GM12878 (cell line): ENCODE measurements around the gene KDM4F. TPM values are rescaled to one million over a fixed set of nuclear protein-coding genes. Genes with fewer than 3 reads are reported as not detected.

Source experiments
- ATAC-seq: fragments of 200-7000 bp; cut with Tn5 transposase; 3 replicates; pipeline ENCODE4 v1.9.1; 2020; ENCODE audit warnings: mild to moderate bottlenecking, moderate library complexity
- BruUV-seq: library from RNA; stranded (reverse); fragments of 400-500 nt; replicated peaks from 2 replicates; lab custom pipeline; 2021; lab: Mats Ljungman, UMichigan
- CTCF ChIA-PET: fragments of 300-600 bp; sonication (Branson Sonifier 250); formaldehyde crosslinking; extraction: SDS; loops from one replicate; lab custom pipeline; 2021; ENCODE audit warnings: inconsistent platforms; lab: Yijun Ruan, JAX
- POLR2A ChIA-PET: fragments of 350-600 bp; formaldehyde crosslinking; extraction: SDS; loops from one replicate; lab custom pipeline; 2021; ENCODE audit warnings: inconsistent platforms; lab: Charles Lee
- RAD21 ChIA-PET: fragments of 300-600 bp; sonication (Branson Sonifier 250); formaldehyde crosslinking; loops from one replicate; lab custom pipeline; 2023; ENCODE audit warnings: antibody characterized with exemption; ENCODE audit not compliant: unreplicated experiment; lab: Charles Lee
- SMC1A ChIA-PET: fragments of 300-600 bp; sonication (Branson Sonifier 250); formaldehyde crosslinking; loops from one replicate; lab custom pipeline; 2023; ENCODE audit not compliant: unreplicated experiment, uncharacterized antibody; lab: Charles Lee
- DNase-seq: peaks from one replicate; pipeline ENCODE4 v3.0.0-alpha.2; 2011; ENCODE audit warnings: low read depth, low spot score
- FAIRE-seq: peaks from 3 replicates; lab custom pipeline; 2011; peaks lifted over from hg19 to GRCh38; lab: Jason Lieb, UNC
- H2AFZ ChIP-seq: 2 replicates; pipeline ENCODE4 v1.6.0; 2011; ENCODE audit warnings: low read depth, low read length, control low read depth; ENCODE audit not compliant: control insufficient read depth
- H3K27ac ChIP-seq: 2 replicates; pipeline ENCODE4 v1.5.1; 2011; ENCODE audit warnings: control low read depth; ENCODE audit not compliant: control insufficient read depth, insufficient read depth
- H3K27me3 ChIP-seq, 2 experiments: replicated peaks in 1 of 2; 2 replicates each; pipeline versions ENCODE4 v1.6.0 to v1.6.1; 2011; ENCODE audit warnings: low read length in 1 of 2; ENCODE audit not compliant: control insufficient read depth in 2 of 2, insufficient read depth in 2 of 2
- H3K36me3 ChIP-seq, 2 experiments: 2 replicates each; pipeline ENCODE4 v1.5.1; 2011; ENCODE audit warnings: low read length in 1 of 2; ENCODE audit not compliant: control insufficient read depth in 2 of 2, insufficient read depth in 2 of 2
- H3K4me1 ChIP-seq: 2 replicates; pipeline ENCODE4 v1.6.1; 2011; ENCODE audit warnings: mild to moderate bottlenecking, low read length, moderate library complexity, mixed read lengths; ENCODE audit not compliant: control insufficient read depth, insufficient read depth
- H3K4me2 ChIP-seq: 2 replicates; pipeline ENCODE4 v1.6.0; 2011; ENCODE audit warnings: control low read depth; ENCODE audit not compliant: control insufficient read depth, insufficient read depth
- H3K4me3 ChIP-seq: fragments of 200-600 bp; sonication (generic); 2 replicates; pipeline ENCODE4 v1.5.1; 2016
- H3K79me2 ChIP-seq: 2 replicates; pipeline ENCODE4 v1.6.0; 2011; ENCODE audit warnings: low read length; ENCODE audit not compliant: control insufficient read depth, insufficient read depth
- H3K9ac ChIP-seq: 2 replicates; pipeline ENCODE4 v1.8.0; 2011; ENCODE audit warnings: low read length, control low read depth, mixed read lengths; ENCODE audit not compliant: control insufficient read depth, insufficient read depth
- H3K9me3 ChIP-seq: replicated peaks from 3 replicates; pipeline ENCODE4 v1.5.1; 2011; ENCODE audit warnings: mild to moderate bottlenecking, low read length; ENCODE audit not compliant: control insufficient read depth, insufficient read depth
- H4K20me1 ChIP-seq: 2 replicates; pipeline ENCODE4 v1.6.0; 2011; ENCODE audit not compliant: control insufficient read depth, insufficient read depth
- BHLHE40 ChIP-seq, 2 experiments: fragments of 450-650 bp in 1 of 2; IDR thresholded peaks; 2 replicates each; pipeline ENCODE4 v1.6.1; 2011 to 2017; ENCODE audit warnings: low read depth in 2 of 2, borderline replicate concordance in 1 of 2, improper control_type of control experiment in 1 of 2, low read length in 1 of 2, mild to moderate bottlenecking in 1 of 2
- DPF2 ChIP-seq: fragments of 450-650 bp; IDR thresholded peaks from 2 replicates; pipeline ENCODE4 v1.6.1; 2017; ENCODE audit warnings: mild to moderate bottlenecking
- EGR1 ChIP-seq, 2 experiments: IDR thresholded peaks; 1 replicate in 1 of 2; 2 replicates in 1 of 2; pipeline ENCODE4 v1.6.1; 2011 to 2012; ENCODE audit warnings: low read depth in 2 of 2, low read length in 2 of 2, borderline replicate concordance in 1 of 2, mild to moderate bottlenecking in 1 of 2, moderate library complexity in 1 of 2
- FOXK2 ChIP-seq: fragments of 450-650 bp; IDR thresholded peaks from 2 replicates; pipeline ENCODE4 v1.6.1; 2017; ENCODE audit warnings: mild to moderate bottlenecking, moderate library complexity
- IKZF2 ChIP-seq, 2 experiments: fragments of 450-650 bp; IDR thresholded peaks; 2 replicates each; pipeline ENCODE4 v1.6.1; 2017; ENCODE audit warnings: mild to moderate bottlenecking in 2 of 2, moderate library complexity in 2 of 2
- NFIC ChIP-seq: IDR thresholded peaks from 2 replicates; pipeline ENCODE4 v1.6.1; 2012; ENCODE audit warnings: low read depth, mild to moderate bottlenecking, inconsistent platforms, low read length, moderate library complexity
- SIX5 ChIP-seq: IDR thresholded peaks from 2 replicates; pipeline ENCODE4 v1.6.1; 2011; ENCODE audit warnings: mild to moderate bottlenecking, low read depth, low read length, moderate library complexity; ENCODE audit not compliant: severe bottlenecking
- SPI1 ChIP-seq: IDR thresholded peaks from 2 replicates; pipeline ENCODE4 v1.6.1; 2011; ENCODE audit warnings: low read depth, mild to moderate bottlenecking, low read length, moderate library complexity, borderline replicate concordance; ENCODE audit not compliant: insufficient read depth
- WGBS: methylation state at CpG from one replicate; pipeline ENCODE4 v1.1.6; 2016; ENCODE audit warnings: low lambda C conversion rate; ENCODE audit not compliant: insufficient replicate concordance, insufficient coverage; ENCODE audit errors: missing lambda C conversion rate; 5-methylcytosine and 5-hydroxymethylcytosine counted together
- in situ Hi-C: fragments of 300-500 bp; cut with MboI; formaldehyde crosslinking; loops from 9 replicates; pipeline ENCODE4 v1.14.3; 2018; ENCODE audit warnings: mixed read lengths
- intact Hi-C: fragments of 100-400 bp; cut with micrococcal nuclease; formaldehyde crosslinking; loops from one replicate; pipeline ENCODE4 v1.14.2; 2022; ENCODE audit not compliant: unreplicated experiment
- polyA plus RNA-seq, 11 experiments: library from polyadenylated mRNA; depleted of rRNA in 4 of 11; unstranded in 6 of 11; stranded (reverse) in 5 of 11; fragments of >200 nt; fragmentation: Nextera tagmentation in 4 of 11; fragmentation: Illumina TruSeq in 1 of 11; extraction: Ambion mirVana in 4 of 11; extraction: Trizol in 1 of 11; gene quantifications; 1 replicate in 1 of 11; 2 replicates in 10 of 11; pipeline versions ENCODE4 v1.2.1 to v1.2.3, GENCODE V29; 2011 to 2016; ENCODE audit warnings: inconsistent platforms in 2 of 11, missing spikeins in 2 of 11, low read depth in 1 of 11
- total RNA-seq, 4 experiments: library from RNA; depleted of rRNA in 3 of 4; stranded (reverse); fragments of >200 nt in 3 of 4; fragmentation: Illumina TruSeq in 1 of 4; extraction: Trizol in 1 of 4; gene quantifications; 2 replicates each; pipeline versions ENCODE4 v1.2.1 to v1.2.3, GENCODE V29; 2013 to 2021
- TF ChIP-seq, protein P1 (sequence below): IDR thresholded peaks from 2 replicates; pipeline ENCODE4 v1.6.1; 2012; ENCODE audit warnings: improper control_type of control experiment, low read depth, low read length; ENCODE audit not compliant: insufficient replicate concordance
- TF ChIP-seq, protein P2 (sequence below): fragments of 450-650 bp; IDR thresholded peaks from 2 replicates; pipeline ENCODE4 v1.6.1; 2016; ENCODE audit warnings: mild to moderate bottlenecking

The KDM4F gene
- total and polyA plus RNA-seq, 10 of the 15 experiments (the other 5 are each of a cell fraction or from before 2014, with no cell fraction given), result not detected

DNA sequence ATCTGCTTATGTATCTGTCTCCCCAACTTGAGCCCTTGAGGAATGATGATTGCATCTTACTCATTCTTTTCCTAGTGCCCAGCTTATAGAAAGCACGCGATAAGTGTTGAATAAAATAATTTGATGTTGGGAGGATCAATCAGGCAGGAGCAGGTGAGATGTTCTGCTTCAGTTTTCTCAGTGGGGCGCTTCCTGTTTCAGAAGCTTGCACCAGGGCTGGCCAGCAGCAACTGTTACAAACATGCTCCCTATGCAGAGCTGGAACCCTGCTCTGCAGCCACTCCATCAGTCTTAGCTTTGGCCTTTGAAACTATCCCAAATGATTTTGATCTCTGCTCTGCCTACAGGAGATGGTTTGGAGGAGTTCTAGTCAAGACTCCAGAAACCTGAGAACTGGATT, 44.3 kb downstream of the KDM4F start:
- Histone ChIP-seq H4K20me1 (no peaks in the 10 kb centered on the region), H3K36me3 (no peaks in the 10 kb centered on the region), H3K4me1 (peaks cover 45% of the 10 kb centered on the region), H3K27me3 (no peaks in the 10 kb centered on the region), H3K9ac (no peak overlapping the region), H3K4me2 (peak overlapping the region; percentile 74), H3K27ac (peak overlapping the region; percentile 45), H3K4me3 (peak overlapping the region; percentile 6; the same call in 1 of the 2 replicates), H3K79me2 (peaks cover 11% of the 10 kb centered on the region), H3K9me3 (no peaks in the 10 kb centered on the region), H2AFZ (no peak overlapping the region)
- DNase-seq (no peak), ATAC-seq (peak; percentile 16), FAIRE-seq (no peak)
- intact Hi-C loops, result loop anchor here (1.0 to 5.0 kb wide), 3 partner anchors 24 to 694 kb away; partner anchors contain the start of genes FAM76B and SESN3
- in situ Hi-C loops, result loop anchor here (10.0 kb wide), 1 partner anchor 1151 kb away; no protein-coding TSS in a partner anchor
- TF ChIP-seq EGR1 (IDR thresholded peaks at IDR 0.05; ENCODE audit: borderline replicate concordance in 1 of 2, low read depth in 2 of 2, low read length in 2 of 2) (no peak), SPI1 (peak; percentile 75), BHLHE40 (IDR thresholded peaks at IDR 0.05; ENCODE audit: borderline replicate concordance in 1 of 2, low read depth in 2 of 2, low read length in 1 of 2) (peak in 1 of 2 experiments; percentile 25; a peak in 1 of 4 replicates), IKZF2 (IDR thresholded peaks at IDR 0.05) (0 out of 4 replicates have a peak, but pooled peaks of 1 of the 2 experiments have one; percentile 17), SIX5 (no peak), FOXK2 (no peak), DPF2 (0 out of 2 replicates have a peak, but pooled peaks have one; percentile 36), NFIC (0 out of 2 replicates have a peak, but pooled peaks have one; percentile 21)
- TF ChIP-seq, protein P1, sequence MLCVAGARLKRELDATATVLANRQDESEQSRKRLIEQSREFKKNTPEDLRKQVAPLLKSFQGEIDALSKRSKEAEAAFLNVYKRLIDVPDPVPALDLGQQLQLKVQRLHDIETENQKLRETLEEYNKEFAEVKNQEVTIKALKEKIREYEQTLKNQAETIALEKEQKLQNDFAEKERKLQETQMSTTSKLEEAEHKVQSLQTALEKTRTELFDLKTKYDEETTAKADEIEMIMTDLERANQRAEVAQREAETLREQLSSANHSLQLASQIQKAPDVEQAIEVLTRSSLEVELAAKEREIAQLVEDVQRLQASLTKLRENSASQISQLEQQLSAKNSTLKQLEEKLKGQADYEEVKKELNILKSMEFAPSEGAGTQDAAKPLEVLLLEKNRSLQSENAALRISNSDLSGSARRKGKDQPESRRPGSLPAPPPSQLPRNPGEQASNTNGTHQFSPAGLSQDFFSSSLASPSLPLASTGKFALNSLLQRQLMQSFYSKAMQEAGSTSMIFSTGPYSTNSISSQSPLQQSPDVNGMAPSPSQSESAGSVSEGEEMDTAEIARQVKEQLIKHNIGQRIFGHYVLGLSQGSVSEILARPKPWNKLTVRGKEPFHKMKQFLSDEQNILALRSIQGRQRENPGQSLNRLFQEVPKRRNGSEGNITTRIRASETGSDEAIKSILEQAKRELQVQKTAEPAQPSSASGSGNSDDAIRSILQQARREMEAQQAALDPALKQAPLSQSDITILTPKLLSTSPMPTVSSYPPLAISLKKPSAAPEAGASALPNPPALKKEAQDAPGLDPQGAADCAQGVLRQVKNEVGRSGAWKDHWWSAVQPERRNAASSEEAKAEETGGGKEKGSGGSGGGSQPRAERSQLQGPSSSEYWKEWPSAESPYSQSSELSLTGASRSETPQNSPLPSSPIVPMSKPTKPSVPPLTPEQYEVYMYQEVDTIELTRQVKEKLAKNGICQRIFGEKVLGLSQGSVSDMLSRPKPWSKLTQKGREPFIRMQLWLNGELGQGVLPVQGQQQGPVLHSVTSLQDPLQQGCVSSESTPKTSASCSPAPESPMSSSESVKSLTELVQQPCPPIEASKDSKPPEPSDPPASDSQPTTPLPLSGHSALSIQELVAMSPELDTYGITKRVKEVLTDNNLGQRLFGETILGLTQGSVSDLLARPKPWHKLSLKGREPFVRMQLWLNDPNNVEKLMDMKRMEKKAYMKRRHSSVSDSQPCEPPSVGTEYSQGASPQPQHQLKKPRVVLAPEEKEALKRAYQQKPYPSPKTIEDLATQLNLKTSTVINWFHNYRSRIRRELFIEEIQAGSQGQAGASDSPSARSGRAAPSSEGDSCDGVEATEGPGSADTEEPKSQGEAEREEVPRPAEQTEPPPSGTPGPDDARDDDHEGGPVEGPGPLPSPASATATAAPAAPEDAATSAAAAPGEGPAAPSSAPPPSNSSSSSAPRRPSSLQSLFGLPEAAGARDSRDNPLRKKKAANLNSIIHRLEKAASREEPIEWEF, result peak; percentile 45
- TF ChIP-seq, protein P2, sequence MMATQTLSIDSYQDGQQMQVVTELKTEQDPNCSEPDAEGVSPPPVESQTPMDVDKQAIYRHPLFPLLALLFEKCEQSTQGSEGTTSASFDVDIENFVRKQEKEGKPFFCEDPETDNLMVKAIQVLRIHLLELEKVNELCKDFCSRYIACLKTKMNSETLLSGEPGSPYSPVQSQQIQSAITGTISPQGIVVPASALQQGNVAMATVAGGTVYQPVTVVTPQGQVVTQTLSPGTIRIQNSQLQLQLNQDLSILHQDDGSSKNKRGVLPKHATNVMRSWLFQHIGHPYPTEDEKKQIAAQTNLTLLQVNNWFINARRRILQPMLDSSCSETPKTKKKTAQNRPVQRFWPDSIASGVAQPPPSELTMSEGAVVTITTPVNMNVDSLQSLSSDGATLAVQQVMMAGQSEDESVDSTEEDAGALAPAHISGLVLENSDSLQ, result 0 out of 2 replicates have a peak, but pooled peaks have one; percentile 27
- CTCF ChIA-PET, result interaction anchor here (1.0 to 13.7 kb wide), 14 partner anchors 9 to 699 kb away, joined by 3 to 296 read pairs (median 8); partner anchors contain the start of gene SRSF8
- 2% methylated on average over 3 of the region's 3 CpGs for WGBS
- POLR2A ChIA-PET, result interaction anchor here (0.5 to 8.0 kb wide), 13 partner anchors 9 to 1345 kb away, joined by 3 to 139 read pairs (median 6); partner anchors contain the start of genes CEP57, CWC15, KDM4D and SESN3
- RAD21 ChIA-PET, result interaction anchor here (0.6 to 12.5 kb wide), 11 partner anchors 9 to 148 kb away, joined by 3 to 244 read pairs (median 4); partner anchors contain the start of genes CWC15, KDM4D and SRSF8
- BruUV-seq, result no TSS peak
- SMC1A ChIA-PET, result interaction anchor here (0.8 to 17.5 kb wide), 13 partner anchors 9 to 160 kb away, joined by 3 to 315 read pairs (median 5); partner anchors contain the start of gene SRSF8
